ENCODE measurements around the gene TIMM17A. TPM values are rescaled to one million over a fixed set of nuclear protein-coding genes. Genes with fewer than 3 reads are reported as not detected.

The TIMM17A gene
- polyA plus RNA-seq, 4 donors = 34.8 to 58.3 (median 45.5) TPM

- H3K4me1 ChIP-seq (ENCODE audit: control insufficient read depth in 3 of 3, insufficient read depth in 2 of 3, low read depth in 1 of 3, low read length in 2 of 3) = peaks cover 0 to 44% (median 0%) of the 10 kb centered on the region in 3 donors
- peaks cover 0 to 63% (median 18%) of the 10 kb centered on the region in 3 donors for H3K36me3 ChIP-seq (ENCODE audit: control insufficient read depth in 3 of 3, insufficient read depth in 2 of 3, low read depth in 1 of 3, low read length in 3 of 3)
Observed at GRCh38 chr1:202011994-202012393, 56.7 kb downstream of the TIMM17A start.

GRCh38 chr1:202012544-202013478 is 57.5 kb downstream of the TIMM17A start:
- DNase-seq (peak; percentile 53 to 59), FAIRE-seq (no peak)
- 17 to 59% (median 37%) methylated on average over 32 to 35 of the region's 35 CpGs for WGBS, 3 donors
- H3K36me3 ChIP-seq (ENCODE audit: control insufficient read depth in 3 of 3, insufficient read depth in 2 of 3, low read depth in 1 of 3, low read length in 3 of 3) = peaks cover 0 to 68% (median 18%) of the 10 kb centered on the region in 3 donors
- H3K4me3 ChIP-seq (ENCODE audit: low read depth in 1 of 3, low read length in 3 of 3) = peak overlapping the region; percentile 74 to 96 (median 89)
- H3K27me3 ChIP-seq (ENCODE audit: control insufficient read depth in 3 of 3, insufficient read depth in 3 of 3, low read length in 3 of 3) = no peaks in the 10 kb centered on the region
- peak overlapping the region; percentile 94 to 98 (median 94) for H3K27ac ChIP-seq (ENCODE audit: low read depth in 1 of 3, low read length in 2 of 3)
- H3K9me3 ChIP-seq (ENCODE audit: control insufficient read depth in 2 of 2, insufficient read depth in 1 of 2, low read depth in 1 of 2, low read length in 1 of 2) = no peaks in the 10 kb centered on the region
- H3K4me1 ChIP-seq (ENCODE audit: control insufficient read depth in 3 of 3, insufficient read depth in 2 of 3, low read depth in 1 of 3, low read length in 2 of 3) = peaks cover 0 to 43% (median 0%) of the 10 kb centered on the region in 3 donors

More at GRCh38 chr1:202011994-202012393, 56.7 kb downstream of the TIMM17A start:
- H3K9me3 ChIP-seq (ENCODE audit: control insufficient read depth in 2 of 2, insufficient read depth in 1 of 2, low read depth in 1 of 2, low read length in 1 of 2) = no peaks in the 10 kb centered on the region
- H3K27ac ChIP-seq (ENCODE audit: low read depth in 1 of 3, low read length in 2 of 3) = peak overlapping the region; percentile 94 to 98 (median 94)
- peak; percentile 50 to 51 for DNase-seq
- FAIRE-seq = no peak
- H3K4me3 ChIP-seq (ENCODE audit: low read depth in 1 of 3, low read length in 3 of 3) = peak overlapping the region; percentile 74 to 96 (median 89)
- WGBS, 3 donors = 13 to 63% (median 28%) methylated on average over 11 of the region's 11 CpGs
- H3K27me3 ChIP-seq (ENCODE audit: control insufficient read depth in 3 of 3, insufficient read depth in 3 of 3, low read length in 3 of 3) = no peaks in the 10 kb centered on the region

- Histone ChIP-seq H3K4me3 (ENCODE audit: low read depth in 1 of 3, low read length in 3 of 3) (peak overlapping the region; percentile 74 to 96 (median 89)), H3K4me1 (ENCODE audit: control insufficient read depth in 3 of 3, insufficient read depth in 2 of 3, low read depth in 1 of 3, low read length in 2 of 3) (peaks cover 0 to 48% (median 0%) of the 10 kb centered on the region in 3 donors), H3K27me3 (ENCODE audit: control insufficient read depth in 3 of 3, insufficient read depth in 3 of 3, low read length in 3 of 3) (no peaks in the 10 kb centered on the region), H3K27ac (ENCODE audit: low read depth in 1 of 3, low read length in 2 of 3) (peak overlapping the region; percentile 94 to 98 (median 94)), H3K9me3 (ENCODE audit: control insufficient read depth in 2 of 2, insufficient read depth in 1 of 2, low read depth in 1 of 2, low read length in 1 of 2) (no peaks in the 10 kb centered on the region), H3K36me3 (ENCODE audit: control insufficient read depth in 3 of 3, insufficient read depth in 2 of 3, low read depth in 1 of 3, low read length in 3 of 3) (peaks cover 0 to 68% (median 18%) of the 10 kb centered on the region in 3 donors)
- FAIRE-seq (no peak), DNase-seq (peak; percentile 45 to 59)
- WGBS, 3 donors = 19 to 65% (median 34%) methylated on average over 12 of the region's 12 CpGs
Observed at GRCh38 chr1:202013603-202014002, 58.3 kb downstream of the TIMM17A start.

DNA sequence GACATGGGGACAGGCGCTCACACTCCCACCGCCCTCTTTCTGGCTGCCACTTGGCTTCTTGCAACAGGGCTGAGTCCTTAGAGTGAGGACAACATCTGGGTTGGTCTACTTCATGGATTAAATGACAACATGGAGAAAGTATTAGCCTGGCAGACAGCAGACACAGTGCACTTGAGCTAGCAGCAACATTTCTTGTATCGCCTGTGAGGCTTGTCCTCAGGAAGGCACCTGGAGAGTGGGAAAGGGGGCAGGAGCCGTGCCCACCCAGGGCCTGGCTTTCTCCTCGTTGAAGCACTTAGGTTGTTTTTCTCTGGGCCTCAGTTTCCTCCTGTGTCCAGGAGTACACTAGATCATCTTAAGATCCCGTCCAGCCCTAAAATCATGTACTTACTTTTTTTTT is 58.8 kb downstream of the TIMM17A start:
- H3K27ac ChIP-seq (ENCODE audit: low read depth in 1 of 3, low read length in 2 of 3) = peak overlapping the region; percentile 94 to 98 (median 94)
- peaks cover 0 to 68% (median 18%) of the 10 kb centered on the region in 3 donors for H3K36me3 ChIP-seq (ENCODE audit: control insufficient read depth in 3 of 3, insufficient read depth in 2 of 3, low read depth in 1 of 3, low read length in 3 of 3)
- DNase-seq (peak; percentile 44 to 50), FAIRE-seq (no peak)
- H3K4me3 ChIP-seq (ENCODE audit: low read depth in 1 of 3, low read length in 3 of 3) = peak overlapping the region; percentile 74 to 96 (median 89)
- H3K4me1 ChIP-seq (ENCODE audit: control insufficient read depth in 3 of 3, insufficient read depth in 2 of 3, low read depth in 1 of 3, low read length in 2 of 3) = peaks cover 0 to 50% (median 0%) of the 10 kb centered on the region in 3 donors
- WGBS, 3 donors = 21 to 59% (median 43%) methylated on average over 6 of the region's 6 CpGs
- no peaks in the 10 kb centered on the region for H3K27me3 ChIP-seq (ENCODE audit: control insufficient read depth in 3 of 3, insufficient read depth in 3 of 3, low read length in 3 of 3)
- no peaks in the 10 kb centered on the region for H3K9me3 ChIP-seq (ENCODE audit: control insufficient read depth in 2 of 2, insufficient read depth in 1 of 2, low read depth in 1 of 2, low read length in 1 of 2)

GRCh38 chr1:202014915-202015661 is 59.8 kb downstream of the TIMM17A start:
- H3K4me1 ChIP-seq (ENCODE audit: control insufficient read depth in 3 of 3, insufficient read depth in 2 of 3, low read depth in 1 of 3, low read length in 2 of 3) = peaks cover 0 to 50% (median 2%) of the 10 kb centered on the region in 3 donors
- DNase-seq = peak; percentile 51 to 61

DNA sequence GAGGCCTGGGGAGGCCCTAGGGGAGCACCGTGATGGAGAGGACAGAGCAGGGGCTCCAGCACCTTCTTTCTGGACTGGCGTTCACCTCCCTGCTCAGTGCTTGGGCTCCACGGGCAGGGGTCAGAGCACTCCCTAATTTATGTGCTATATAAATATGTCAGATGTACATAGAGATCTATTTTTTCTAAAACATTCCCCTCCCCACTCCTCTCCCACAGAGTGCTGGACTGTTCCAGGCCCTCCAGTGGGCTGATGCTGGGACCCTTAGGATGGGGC is 60.3 kb downstream of the TIMM17A start:
- H3K9me3 ChIP-seq (ENCODE audit: control insufficient read depth in 2 of 2, insufficient read depth in 1 of 2, low read depth in 1 of 2, low read length in 1 of 2) = no peaks in the 10 kb centered on the region
- peak overlapping the region in 2 of 3 donors; percentile 89 to 96 for H3K4me3 ChIP-seq (ENCODE audit: low read depth in 1 of 3, low read length in 3 of 3)
- FAIRE-seq = no peak
- H3K27me3 ChIP-seq (ENCODE audit: control insufficient read depth in 3 of 3, insufficient read depth in 3 of 3, low read length in 3 of 3) = no peaks in the 10 kb centered on the region
- peak overlapping the region; percentile 94 to 98 (median 94) for H3K27ac ChIP-seq (ENCODE audit: low read depth in 1 of 3, low read length in 2 of 3)
- 9 to 69% (median 28%) methylated on average over 3 of the region's 3 CpGs for WGBS, 3 donors
- H3K4me1 ChIP-seq (ENCODE audit: control insufficient read depth in 3 of 3, insufficient read depth in 2 of 3, low read depth in 1 of 3, low read length in 2 of 3) = peaks cover 0 to 50% (median 2%) of the 10 kb centered on the region in 3 donors
- H3K36me3 ChIP-seq (ENCODE audit: control insufficient read depth in 3 of 3, insufficient read depth in 2 of 3, low read depth in 1 of 3, low read length in 3 of 3) = peaks cover 0 to 67% (median 18%) of the 10 kb centered on the region in 3 donors
- peak; percentile 55 to 59 for DNase-seq

More at GRCh38 chr1:202014915-202015661, 59.8 kb downstream of the TIMM17A start:
- Histone ChIP-seq H3K4me3 (ENCODE audit: low read depth in 1 of 3, low read length in 3 of 3) (peak overlapping the region; percentile 24 to 96 (median 89)), H3K9me3 (ENCODE audit: control insufficient read depth in 2 of 2, insufficient read depth in 1 of 2, low read depth in 1 of 2, low read length in 1 of 2) (no peaks in the 10 kb centered on the region), H3K36me3 (ENCODE audit: control insufficient read depth in 3 of 3, insufficient read depth in 2 of 3, low read depth in 1 of 3, low read length in 3 of 3) (peaks cover 0 to 68% (median 18%) of the 10 kb centered on the region in 3 donors), H3K27me3 (ENCODE audit: control insufficient read depth in 3 of 3, insufficient read depth in 3 of 3, low read length in 3 of 3) (no peaks in the 10 kb centered on the region), H3K27ac (ENCODE audit: low read depth in 1 of 3, low read length in 2 of 3) (peak overlapping the region; percentile 94 to 98 (median 94))
- FAIRE-seq = no peak
- 18 to 58% (median 35%) methylated on average over 17 of the region's 17 CpGs for WGBS, 3 donors

DNA sequence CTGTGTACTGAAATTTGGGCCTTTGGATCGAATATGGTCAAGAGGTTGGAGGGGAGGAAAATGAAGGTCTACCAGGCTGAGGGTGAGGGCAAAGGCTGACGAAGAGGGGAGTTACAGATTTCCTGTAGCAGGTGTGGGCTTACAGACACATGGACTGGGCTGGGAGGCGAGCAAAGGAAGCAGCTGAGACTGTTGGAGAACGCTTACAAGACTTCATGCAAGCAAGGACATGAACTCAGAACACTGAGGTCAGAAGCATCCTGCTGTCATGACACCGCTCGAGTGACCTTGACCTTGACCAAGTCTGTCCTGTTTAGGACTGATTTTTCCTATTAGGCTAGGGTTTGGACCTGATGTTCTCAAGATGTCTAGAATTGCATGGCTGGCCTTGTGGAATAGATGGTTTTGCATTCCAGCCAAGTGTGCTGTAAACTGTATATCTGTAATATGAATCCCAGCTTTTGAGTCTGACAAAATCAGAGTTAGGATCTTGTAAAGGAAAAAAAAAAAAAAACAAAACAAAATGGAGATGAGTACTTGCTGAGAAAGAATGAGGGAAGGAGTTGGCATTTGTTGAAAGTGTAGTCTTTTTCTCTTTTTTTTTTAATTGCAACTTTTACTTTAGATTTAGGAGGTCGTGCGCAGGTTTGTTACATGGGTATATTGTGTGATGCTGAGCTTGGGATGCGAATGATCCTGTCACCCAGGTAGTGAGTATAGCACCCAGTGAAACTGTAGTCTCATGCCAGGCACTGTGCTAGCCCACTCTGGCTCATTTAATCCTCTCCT is 60.9 kb downstream of the TIMM17A start:
- no peaks in the 10 kb centered on the region for H3K27me3 ChIP-seq (ENCODE audit: control insufficient read depth in 3 of 3, insufficient read depth in 3 of 3, low read length in 3 of 3)
- H3K4me1 ChIP-seq (ENCODE audit: control insufficient read depth in 3 of 3, insufficient read depth in 2 of 3, low read depth in 1 of 3, low read length in 2 of 3) = peaks cover 2 to 50% (median 2%) of the 10 kb centered on the region in 3 donors
- H3K4me3 ChIP-seq (ENCODE audit: low read depth in 1 of 3, low read length in 3 of 3) = peak overlapping the region in 2 of 3 donors; percentile 89 to 96
- H3K36me3 ChIP-seq (ENCODE audit: control insufficient read depth in 3 of 3, insufficient read depth in 2 of 3, low read depth in 1 of 3, low read length in 3 of 3) = peaks cover 0 to 61% (median 18%) of the 10 kb centered on the region in 3 donors
- H3K9me3 ChIP-seq (ENCODE audit: control insufficient read depth in 2 of 2, insufficient read depth in 1 of 2, low read depth in 1 of 2, low read length in 1 of 2) = no peaks in the 10 kb centered on the region
- DNase-seq (peak; percentile 68 to 82), FAIRE-seq (no peak)
- H3K27ac ChIP-seq (ENCODE audit: low read depth in 1 of 3, low read length in 2 of 3) = peak overlapping the region; percentile 94 to 98 (median 94)
- WGBS, 3 donors = 16 to 54% (median 35%) methylated on average over 9 of the region's 9 CpGs
